ENCODE measurements around the gene BCL11A. TPM values are rescaled to one million over a fixed set of nuclear protein-coding genes. Genes with fewer than 3 reads are reported as not detected.
A peak's percentile ranks its signal among the peaks of the same experiment; 100 is the strongest.

The BCL11A gene
- total RNA-seq, 1 donor from 2014 or later = 0.67 TPM

DNA sequence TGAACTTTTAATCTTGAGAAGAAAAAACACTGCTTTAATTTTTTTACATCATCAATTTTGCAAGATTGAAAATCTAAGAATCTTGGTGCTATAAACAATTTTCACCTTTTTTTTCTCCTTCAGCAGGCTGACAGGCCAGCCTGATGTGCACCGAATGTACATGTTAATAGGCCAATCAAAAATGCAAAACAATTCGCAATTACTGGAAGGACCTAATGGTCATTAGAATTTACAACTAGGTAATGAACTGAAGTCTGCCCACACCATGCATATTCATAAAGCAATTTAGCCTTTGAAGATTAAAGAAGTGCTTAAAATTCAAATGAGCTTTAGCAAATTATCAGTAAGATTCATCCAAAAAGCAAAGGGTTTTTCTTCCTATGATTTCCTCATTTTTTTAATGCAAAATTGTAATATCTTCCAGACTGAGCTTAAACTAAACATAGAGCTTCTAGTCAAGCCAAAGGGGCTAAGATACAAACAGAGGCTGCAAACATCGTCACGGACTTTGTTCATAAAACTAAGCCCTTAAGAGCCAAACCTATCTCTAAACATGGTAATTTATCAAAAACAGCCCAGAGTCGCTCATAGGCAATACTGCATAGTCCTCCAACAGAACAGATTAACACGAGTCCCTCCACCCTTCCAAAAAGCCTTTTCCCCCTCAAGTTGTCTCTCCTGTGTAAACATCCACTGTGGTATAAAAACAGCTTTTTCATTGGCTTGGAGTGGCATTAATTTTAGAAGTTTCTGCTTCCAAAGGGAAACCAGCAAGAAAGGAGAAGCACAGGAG is 18.4 kb downstream of the BCL11A start:
- H3K4me3 ChIP-seq = no peak overlapping the region
- Mint-ChIP-seq H3K4me3 (no peak overlapping the region), H3K27me3 (ENCODE audit: insufficient read depth, low read depth) (peaks cover 7% of the 10 kb centered on the region), H3K36me3 (no peaks in the 10 kb centered on the region), H3K4me1 (peaks cover 55% of the 10 kb centered on the region), H3K27ac (no peak overlapping the region), H3K9me3 (no peaks in the 10 kb centered on the region)
- no peak overlapping the region for H3K9ac ChIP-seq
- no peaks in the 10 kb centered on the region for H3K9me3 ChIP-seq (ENCODE audit: low read depth)
- peaks cover 20% of the 10 kb centered on the region for H3K79me2 ChIP-seq (ENCODE audit: low read depth)
- no peaks in the 10 kb centered on the region for H3K27me3 ChIP-seq
- no peak overlapping the region for H3K4me2 ChIP-seq
- no peak for DNase-seq (ENCODE audit: low spot score)
- no peaks in the 10 kb centered on the region for H3F3A ChIP-seq (ENCODE audit: low read depth)
- H2AFZ ChIP-seq (replicated peaks) = peak overlapping the region; percentile 82
- H4K20me1 ChIP-seq (ENCODE audit: low read depth) = no peaks in the 10 kb centered on the region
- H3K36me3 ChIP-seq = no peaks in the 10 kb centered on the region
- TF ChIP-seq EZH2 (IDR thresholded peaks at IDR 0.05) (no peak), EZH2phosphoT487 (IDR thresholded peaks at IDR 0.05) (no peak)
- TF ChIP-seq, protein P1, sequence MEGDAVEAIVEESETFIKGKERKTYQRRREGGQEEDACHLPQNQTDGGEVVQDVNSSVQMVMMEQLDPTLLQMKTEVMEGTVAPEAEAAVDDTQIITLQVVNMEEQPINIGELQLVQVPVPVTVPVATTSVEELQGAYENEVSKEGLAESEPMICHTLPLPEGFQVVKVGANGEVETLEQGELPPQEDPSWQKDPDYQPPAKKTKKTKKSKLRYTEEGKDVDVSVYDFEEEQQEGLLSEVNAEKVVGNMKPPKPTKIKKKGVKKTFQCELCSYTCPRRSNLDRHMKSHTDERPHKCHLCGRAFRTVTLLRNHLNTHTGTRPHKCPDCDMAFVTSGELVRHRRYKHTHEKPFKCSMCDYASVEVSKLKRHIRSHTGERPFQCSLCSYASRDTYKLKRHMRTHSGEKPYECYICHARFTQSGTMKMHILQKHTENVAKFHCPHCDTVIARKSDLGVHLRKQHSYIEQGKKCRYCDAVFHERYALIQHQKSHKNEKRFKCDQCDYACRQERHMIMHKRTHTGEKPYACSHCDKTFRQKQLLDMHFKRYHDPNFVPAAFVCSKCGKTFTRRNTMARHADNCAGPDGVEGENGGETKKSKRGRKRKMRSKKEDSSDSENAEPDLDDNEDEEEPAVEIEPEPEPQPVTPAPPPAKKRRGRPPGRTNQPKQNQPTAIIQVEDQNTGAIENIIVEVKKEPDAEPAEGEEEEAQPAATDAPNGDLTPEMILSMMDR (IDR thresholded peaks at IDR 0.05) = no peak
- H3K27ac ChIP-seq = no peak overlapping the region
- H3K4me1 ChIP-seq = peaks cover 72% of the 10 kb centered on the region

DNA sequence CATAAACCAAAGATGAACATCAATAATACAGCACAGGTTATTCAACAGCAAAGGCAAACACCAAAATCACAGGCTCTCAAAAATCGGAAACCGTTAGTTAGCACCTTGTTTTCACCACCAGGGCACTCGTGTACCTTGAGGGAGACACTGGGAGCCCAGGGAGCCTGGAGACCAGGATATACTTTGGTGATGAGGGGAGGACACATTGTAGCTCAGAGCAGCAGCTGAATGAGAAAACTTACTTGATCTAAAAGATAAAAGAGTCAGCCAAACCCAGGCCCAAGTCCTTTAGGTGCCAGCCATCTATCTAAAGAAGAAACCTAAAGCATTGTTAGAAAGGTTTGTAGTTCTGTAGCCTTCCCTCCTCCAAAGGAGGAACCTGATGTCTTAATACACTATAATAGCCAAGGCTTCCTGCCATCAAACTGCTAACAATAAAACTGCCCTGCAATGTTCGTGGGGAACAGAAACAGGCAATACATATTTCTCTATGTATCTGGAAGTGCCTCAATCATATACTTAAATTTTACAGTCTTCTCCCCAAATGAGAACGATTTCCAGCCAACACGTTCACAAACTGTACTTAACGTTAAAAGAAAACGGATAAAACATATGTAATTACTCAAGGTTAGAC is 19.3 kb downstream of the BCL11A start:
- Histone ChIP-seq H3K79me2 (ENCODE audit: low read depth) (peaks cover 23% of the 10 kb centered on the region), H3K4me2 (no peak overlapping the region), H3K4me3 (no peak overlapping the region), H3K27me3 (no peaks in the 10 kb centered on the region), H4K20me1 (ENCODE audit: low read depth) (no peaks in the 10 kb centered on the region), H3K9me3 (ENCODE audit: low read depth) (no peaks in the 10 kb centered on the region), H3K9ac (no peak overlapping the region), H3F3A (ENCODE audit: low read depth) (no peaks in the 10 kb centered on the region), H3K36me3 (no peaks in the 10 kb centered on the region), H3K27ac (no peak overlapping the region), H3K4me1 (peaks cover 66% of the 10 kb centered on the region), H2AFZ (replicated peaks) (peak overlapping the region; percentile 19)
- Mint-ChIP-seq H3K36me3 (no peaks in the 10 kb centered on the region), H3K4me3 (no peak overlapping the region), H3K9me3 (no peaks in the 10 kb centered on the region), H3K4me1 (peaks cover 57% of the 10 kb centered on the region), H3K27me3 (ENCODE audit: insufficient read depth, low read depth) (peaks cover 7% of the 10 kb centered on the region), H3K27ac (no peak overlapping the region)
- TF ChIP-seq, protein P1 (IDR thresholded peaks at IDR 0.05) = peak; percentile 16
- TF ChIP-seq EZH2phosphoT487 (IDR thresholded peaks at IDR 0.05) = no peak
- no peak for DNase-seq (ENCODE audit: low spot score)

DNA sequence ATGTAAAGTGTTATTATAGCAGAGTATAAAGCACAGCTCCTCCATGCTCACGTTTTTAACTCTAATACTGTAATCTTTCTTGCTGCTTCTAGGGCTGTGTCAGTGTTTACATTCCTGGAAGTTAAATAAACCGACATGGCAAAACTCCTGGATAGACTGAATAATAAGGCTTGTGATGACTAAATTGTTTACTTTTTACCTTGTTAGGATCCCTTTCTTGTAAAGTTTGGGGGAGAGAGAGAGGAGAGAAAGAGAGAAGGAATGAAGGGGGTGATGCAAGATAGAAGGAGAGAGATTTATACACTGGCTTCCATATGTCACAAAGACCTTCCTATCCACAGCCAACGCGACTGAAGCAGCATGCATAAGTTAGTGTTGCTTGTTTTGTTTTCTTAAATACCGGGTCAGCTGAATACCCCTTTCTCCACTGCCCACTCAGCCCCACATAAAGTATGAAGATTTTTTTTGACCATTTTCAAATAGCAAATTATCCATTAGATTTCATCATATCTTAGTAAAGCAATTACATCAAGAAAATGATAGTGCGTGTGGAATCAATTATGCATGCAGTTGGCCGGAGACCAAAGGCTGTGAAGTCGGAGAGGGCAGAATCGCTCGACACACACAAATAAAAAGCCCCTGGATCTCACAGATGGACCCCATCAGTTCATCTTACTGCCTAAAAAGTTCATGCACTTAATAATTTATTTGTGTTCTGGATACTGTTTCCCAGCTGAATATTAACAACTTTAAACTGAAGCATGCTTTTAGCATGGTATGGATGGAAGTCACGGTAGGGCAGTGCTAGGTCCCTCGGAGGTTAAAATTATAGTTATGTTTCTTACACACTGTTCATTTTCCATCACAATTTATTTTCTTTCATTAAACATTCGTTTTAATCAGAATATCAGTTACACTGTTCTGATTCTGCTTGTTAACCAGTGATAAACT is 20.1 kb downstream of the BCL11A start:
- Histone ChIP-seq H3K4me2 (peak overlapping the region; percentile 33), H4K20me1 (ENCODE audit: low read depth) (no peaks in the 10 kb centered on the region), H3K79me2 (ENCODE audit: low read depth) (peaks cover 23% of the 10 kb centered on the region), H3F3A (ENCODE audit: low read depth) (no peaks in the 10 kb centered on the region), H3K27ac (no peak overlapping the region), H3K9ac (no peak overlapping the region), H3K4me1 (peaks cover 61% of the 10 kb centered on the region), H3K36me3 (no peaks in the 10 kb centered on the region), H3K27me3 (no peaks in the 10 kb centered on the region), H3K4me3 (no peak overlapping the region), H3K9me3 (ENCODE audit: low read depth) (no peaks in the 10 kb centered on the region), H2AFZ (replicated peaks) (peak overlapping the region; percentile 86)
- Mint-ChIP-seq H3K9me3 (no peaks in the 10 kb centered on the region), H3K27me3 (ENCODE audit: insufficient read depth, low read depth) (peaks cover 5% of the 10 kb centered on the region), H3K27ac (no peak overlapping the region), H3K4me3 (no peak overlapping the region), H3K36me3 (no peaks in the 10 kb centered on the region), H3K4me1 (peaks cover 60% of the 10 kb centered on the region)
- DNase-seq (ENCODE audit: low spot score) = no peak
- no peak for TF ChIP-seq EZH2phosphoT487 (IDR thresholded peaks at IDR 0.05)
- TF ChIP-seq, protein P1 (IDR thresholded peaks at IDR 0.05) = no peak
- no peak for TF ChIP-seq EZH2 (IDR thresholded peaks at IDR 0.05)

Data from neural progenitor cell (in vitro differentiated cells).